Smooth muscle cell (in vitro differentiated cells): Measurements from ENCODE around the gene BCAS3. TPM values are rescaled to one million over a fixed set of nuclear protein-coding genes. Genes with fewer than 3 reads are reported as not detected.
"Not testable (repeated sequence)": the region's sequence is repeated elsewhere in the genome, so short reads cannot be mapped to it uniquely, and the experiment has no call there.

Experiments
- DNase-seq: peaks from one replicate; lab custom pipeline; 2025; ENCODE audit not compliant: unreplicated experiment; lab: John Stamatoyannopoulos, UW
- H2AFZ ChIP-seq: fragments of 200-600 bp; sonication (generic); 2 replicates; pipeline ENCODE4 v1.6.0; 2016; ENCODE audit warnings: antibody characterized with exemption, low read depth, mild to moderate bottlenecking
- H3F3A ChIP-seq: fragments of 200-600 bp; sonication (generic); 2 replicates; pipeline ENCODE4 v1.6.0; 2017; ENCODE audit warnings: antibody characterized with exemption, low read depth
- H3K27ac ChIP-seq: fragments of 200-600 bp; sonication (generic); 2 replicates; pipeline ENCODE4 v1.5.1; 2016; ENCODE audit warnings: low read depth, mild to moderate bottlenecking
- H3K27me3 ChIP-seq: fragments of 200-600 bp; sonication (generic); 2 replicates; pipeline ENCODE4 v1.6.1; 2016; ENCODE audit warnings: low read depth, mild to moderate bottlenecking
- H3K36me3 ChIP-seq: fragments of 200-600 bp; sonication (generic); 2 replicates; pipeline ENCODE4 v1.5.1; 2016; ENCODE audit warnings: low read depth
- H3K4me1 ChIP-seq: fragments of 200-600 bp; sonication (generic); 2 replicates; pipeline ENCODE4 v1.5.1; 2016; ENCODE audit warnings: low read depth
- H3K4me2 ChIP-seq: fragments of 200-600 bp; sonication (generic); 2 replicates; pipeline ENCODE4 v1.6.0; 2016; ENCODE audit warnings: mild to moderate bottlenecking
- H3K4me3 ChIP-seq: fragments of 200-600 bp; sonication (generic); 2 replicates; pipeline ENCODE4 v1.5.1; 2016; ENCODE audit warnings: mild to moderate bottlenecking
- H3K79me2 ChIP-seq: fragments of 200-600 bp; sonication (generic); 2 replicates; pipeline ENCODE4 v1.6.0; 2016; ENCODE audit warnings: low read depth, mild to moderate bottlenecking
- H3K9ac ChIP-seq: fragments of 200-600 bp; sonication (generic); 2 replicates; pipeline ENCODE4 v1.6.0; 2016; ENCODE audit warnings: low read depth
- H3K9me3 ChIP-seq: fragments of 200-600 bp; sonication (generic); replicated peaks from 2 replicates; pipeline ENCODE4 v1.5.1; 2016; ENCODE audit warnings: low read depth
- H4K20me1 ChIP-seq: fragments of 200-600 bp; sonication (generic); 2 replicates; pipeline ENCODE4 v1.6.0; 2016; ENCODE audit warnings: low read depth
- WGBS: methylation state at CpG from one replicate; pipeline ENCODE4 v1.1.7; 2016; ENCODE audit warnings: low lambda C conversion rate; 5-methylcytosine and 5-hydroxymethylcytosine counted together
- polyA plus RNA-seq: library from polyadenylated mRNA; unstranded; fragments of >200 nt; fragmentation: Nextera tagmentation; extraction: Ambion mirVana; gene quantifications from 2 replicates; pipeline ENCODE4 v1.2.1, GENCODE V29; 2016
- total RNA-seq: library from RNA; depleted of rRNA; stranded (reverse); fragments of >200 nt; gene quantifications from 2 replicates; pipeline ENCODE4 v1.2.3, GENCODE V29; 2014
- TF ChIP-seq, protein P1 (sequence below): fragments of 200-600 bp; sonication (generic); IDR thresholded peaks from 2 replicates; pipeline ENCODE4 v1.5.1; 2017; ENCODE audit warnings: borderline replicate concordance, mild to moderate bottlenecking, antibody characterized with exemption; ENCODE audit not compliant: insufficient read depth, poor library complexity, severe bottlenecking

The BCAS3 gene
- total and polyA plus RNA-seq, 2 experiments from 2014 or later = 17.2 to 54.5 TPM

- H3K9ac ChIP-seq = no peak overlapping the region
- TF ChIP-seq, protein P1, sequence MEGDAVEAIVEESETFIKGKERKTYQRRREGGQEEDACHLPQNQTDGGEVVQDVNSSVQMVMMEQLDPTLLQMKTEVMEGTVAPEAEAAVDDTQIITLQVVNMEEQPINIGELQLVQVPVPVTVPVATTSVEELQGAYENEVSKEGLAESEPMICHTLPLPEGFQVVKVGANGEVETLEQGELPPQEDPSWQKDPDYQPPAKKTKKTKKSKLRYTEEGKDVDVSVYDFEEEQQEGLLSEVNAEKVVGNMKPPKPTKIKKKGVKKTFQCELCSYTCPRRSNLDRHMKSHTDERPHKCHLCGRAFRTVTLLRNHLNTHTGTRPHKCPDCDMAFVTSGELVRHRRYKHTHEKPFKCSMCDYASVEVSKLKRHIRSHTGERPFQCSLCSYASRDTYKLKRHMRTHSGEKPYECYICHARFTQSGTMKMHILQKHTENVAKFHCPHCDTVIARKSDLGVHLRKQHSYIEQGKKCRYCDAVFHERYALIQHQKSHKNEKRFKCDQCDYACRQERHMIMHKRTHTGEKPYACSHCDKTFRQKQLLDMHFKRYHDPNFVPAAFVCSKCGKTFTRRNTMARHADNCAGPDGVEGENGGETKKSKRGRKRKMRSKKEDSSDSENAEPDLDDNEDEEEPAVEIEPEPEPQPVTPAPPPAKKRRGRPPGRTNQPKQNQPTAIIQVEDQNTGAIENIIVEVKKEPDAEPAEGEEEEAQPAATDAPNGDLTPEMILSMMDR = no peak
- peak overlapping the region; percentile 62 for H3K4me2 ChIP-seq
- peaks cover 25% of the 10 kb centered on the region for H3K4me1 ChIP-seq
- WGBS = 21% methylated on average over 2 of the region's 2 CpGs
- peaks cover 15% of the 10 kb centered on the region for H3F3A ChIP-seq
- H3K27me3 ChIP-seq = no peaks in the 10 kb centered on the region
- DNase-seq = no peak
- no peaks in the 10 kb centered on the region for H3K79me2 ChIP-seq
- no peak overlapping the region for H3K4me3 ChIP-seq
- H3K27ac ChIP-seq = peak overlapping the region; percentile 51
- no peaks in the 10 kb centered on the region for H4K20me1 ChIP-seq
- H3K9me3 ChIP-seq = no peaks in the 10 kb centered on the region
- no peaks in the 10 kb centered on the region for H3K36me3 ChIP-seq
- peak overlapping the region; percentile 29 for H2AFZ ChIP-seq
Measured at GRCh38 chr17:61144137-61144536, 466.5 kb downstream of the BCAS3 start.

GRCh38 chr17:61144617-61145564, 467.2 kb downstream of the BCAS3 start:
- Histone ChIP-seq H3K9me3 (no peaks in the 10 kb centered on the region), H3K4me2 (peak overlapping the region; percentile 62), H3K36me3 (no peaks in the 10 kb centered on the region), H4K20me1 (no peaks in the 10 kb centered on the region), H3K4me3 (no peak overlapping the region), H3K27ac (peak overlapping the region; percentile 51), H2AFZ (peak overlapping the region; percentile 73), H3K9ac (no peak overlapping the region), H3F3A (peaks cover 11% of the 10 kb centered on the region), H3K27me3 (no peaks in the 10 kb centered on the region), H3K4me1 (peaks cover 21% of the 10 kb centered on the region), H3K79me2 (no peaks in the 10 kb centered on the region)
- no peak for DNase-seq
- TF ChIP-seq, protein P1 = no peak
- WGBS = 22% methylated on average over 11 of the region's 11 CpGs

- H3K9me3 ChIP-seq, DNase-seq: not testable (repeated sequence)
Measured at GRCh38 chr17:61146833-61147232, 469.2 kb downstream of the BCAS3 start.

DNA sequence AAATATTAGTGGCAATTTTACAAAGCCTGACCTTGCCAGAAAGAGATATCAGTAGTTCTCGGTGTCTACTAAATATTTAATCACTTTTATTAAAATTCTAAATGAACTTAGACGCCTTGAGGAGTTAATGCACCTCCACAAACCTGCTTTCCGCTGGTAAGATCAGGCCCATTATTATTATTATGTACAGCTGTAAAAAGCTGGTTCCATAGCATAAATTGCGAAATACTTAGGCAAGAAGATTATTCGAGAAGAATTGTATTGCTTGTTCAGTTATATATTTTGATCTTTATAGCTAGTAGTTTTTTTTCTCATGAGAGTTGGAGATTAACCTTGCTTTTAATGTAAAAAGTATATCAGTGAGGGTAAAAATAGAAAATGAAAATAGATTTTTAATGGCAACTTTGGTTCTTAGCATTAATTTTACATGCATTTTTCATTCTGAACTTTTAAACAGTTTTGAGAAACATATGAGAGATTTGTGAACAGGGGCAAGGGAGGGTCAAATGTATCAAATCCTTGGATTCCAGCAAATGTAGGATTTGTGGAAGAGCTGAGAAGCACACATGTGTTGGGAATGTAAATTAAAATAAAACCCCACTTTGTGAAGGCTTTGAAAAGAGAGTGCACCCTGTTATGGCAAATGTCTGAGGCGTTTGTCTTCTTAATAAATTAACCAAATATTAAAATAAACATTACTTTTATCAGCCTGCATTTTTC, 471.6 kb downstream of the BCAS3 start:
- TF ChIP-seq, protein P1 = no peak
- Histone ChIP-seq H3K27ac (no peak overlapping the region), H3F3A (peaks cover 11% of the 10 kb centered on the region), H2AFZ (no peak overlapping the region), H3K27me3 (no peaks in the 10 kb centered on the region), H3K36me3 (no peaks in the 10 kb centered on the region), H3K4me1 (peaks cover 21% of the 10 kb centered on the region), H4K20me1 (no peaks in the 10 kb centered on the region), H3K9me3 (no peaks in the 10 kb centered on the region), H3K4me3 (no peak overlapping the region), H3K4me2 (no peak overlapping the region), H3K79me2 (no peaks in the 10 kb centered on the region), H3K9ac (no peak overlapping the region)
- WGBS = 94% methylated on average over 6 of the region's 6 CpGs
- no peak for DNase-seq

More at GRCh38 chr17:61146833-61147232, 469.2 kb downstream of the BCAS3 start:
- Histone ChIP-seq H3K4me1 (peaks cover 21% of the 10 kb centered on the region), H3F3A (peaks cover 11% of the 10 kb centered on the region)
- not testable (repeated sequence) for H3K9ac ChIP-seq, H2AFZ ChIP-seq, H3K27ac ChIP-seq, H3K36me3 ChIP-seq, H4K20me1 ChIP-seq, H3K27me3 ChIP-seq, H3K4me3 ChIP-seq, H3K4me2 ChIP-seq, H3K79me2 ChIP-seq
- WGBS = 99% methylated on average over 8 of the region's 8 CpGs
